Coronary artery (tissue), 2 donors: ENCODE measurements around the gene PSMB1.

Source experiments
- DNase-seq: peaks from one replicate; pipeline ENCODE4 v3.0.0-alpha.2; 2017; ENCODE audit warnings: low spot score
- H3K27ac ChIP-seq, 2 donors: fragments of 200-600 bp; sonication (generic); one replicate each; pipeline ENCODE4 v1.5.1; 2016 to 2019
- H3K4me3 ChIP-seq: fragments of 200-600 bp; sonication (generic); 2 replicates; pipeline ENCODE4 v1.5.1; 2016; ENCODE audit warnings: mild to moderate bottlenecking, moderate library complexity
- CTCF ChIP-seq: fragments of 200-600 bp; sonication (generic); IDR thresholded peaks from one replicate; pipeline ENCODE4 v1.5.1; 2019; ENCODE audit warnings: antibody characterized with exemption

PSMB1 gene

GRCh38 chr6:170524172-170524502, 29.0 kb downstream of the PSMB1 start:
- Histone ChIP-seq H3K4me3 (no peak overlapping the region), H3K27ac (no peak overlapping the region)
- TF ChIP-seq CTCF, result no peak
- no peak for DNase-seq

- no peak overlapping the region for H3K4me3 ChIP-seq
- no peak overlapping the region for H3K27ac ChIP-seq
- no peak for TF ChIP-seq CTCF
- DNase-seq, result no peak
Observed at GRCh38 chr6:170523256-170524171, 29.6 kb downstream of the PSMB1 start.

- Histone ChIP-seq H3K4me3 (no peak overlapping the region), H3K27ac (no peak overlapping the region)
- DNase-seq, result no peak
- no peak for TF ChIP-seq CTCF
Observed at GRCh38 chr6:170522565-170523183, 30.4 kb downstream of the PSMB1 start.

- H3K27ac ChIP-seq, result no peak overlapping the region
- no peak overlapping the region for H3K4me3 ChIP-seq
- TF ChIP-seq CTCF, result no peak
- no peak for DNase-seq
Observed at GRCh38 chr6:170516783-170517616, 36.1 kb downstream of the PSMB1 start.

GRCh38 chr6:170514908-170515307, 38.2 kb downstream of the PSMB1 start:
- no peak overlapping the region for H3K4me3 ChIP-seq

GRCh38 chr6:170512249-170512648, 40.9 kb downstream of the PSMB1 start:
- H3K4me3 ChIP-seq, result no peak overlapping the region
- DNase-seq, result no peak
- no peak for TF ChIP-seq CTCF
- H3K27ac ChIP-seq, result no peak overlapping the region

More at GRCh38 chr6:170514908-170515307, 38.2 kb downstream of the PSMB1 start:
- DNase-seq, result no peak
- no peak overlapping the region for H3K27ac ChIP-seq
- no peak for TF ChIP-seq CTCF
